GM18858 (cell line): Measurements from ENCODE around the gene TRIM33.

Experiments used
- ATAC-seq: cut with Tn5 transposase; IDR thresholded peaks from one replicate; pipeline ENCODE4 v1.9.1; 2021; ENCODE audit not compliant: unreplicated experiment

Gene TRIM33

GRCh38 chr1:114511032-114511785, at the start of gene TRIM33:
TSS of gene TRIM33 (minus strand) at chr1:114511203. CDS start at chr1:114511076, 127 bp downstream.
- ATAC-seq, result peak; percentile 59

- peak; percentile 52 for ATAC-seq
Observed at GRCh38 chr1:114559356-114559755, 48.4 kb upstream of the TRIM33 start.

GRCh38 chr1:114558544-114558943, 47.5 kb upstream of the TRIM33 start:
- no peak for ATAC-seq

- ATAC-seq, result no peak
Observed at GRCh38 chr1:114554577-114554976, 43.6 kb upstream of the TRIM33 start.

GRCh38 chr1:114552106-114552639, 41.2 kb upstream of the TRIM33 start:
- no peak for ATAC-seq

- no peak for ATAC-seq
Observed at GRCh38 chr1:114551400-114551799, 40.4 kb upstream of the TRIM33 start.

- no peak for ATAC-seq
Observed at GRCh38 chr1:114550336-114550735, 39.3 kb upstream of the TRIM33 start.

- ATAC-seq, result no peak
Observed at GRCh38 chr1:114549137-114549536, 38.1 kb upstream of the TRIM33 start.

- ATAC-seq, result no peak
Observed at GRCh38 chr1:114547076-114547475, 36.1 kb upstream of the TRIM33 start.

- no peak for ATAC-seq
Observed at GRCh38 chr1:114545796-114546195, 34.8 kb upstream of the TRIM33 start.

- ATAC-seq, result no peak
Observed at GRCh38 chr1:114545315-114545714, 34.3 kb upstream of the TRIM33 start.

GRCh38 chr1:114540821-114541220, 29.8 kb upstream of the TRIM33 start:
- ATAC-seq, result no peak

- ATAC-seq, result no peak
Observed at GRCh38 chr1:114540272-114540671, 29.3 kb upstream of the TRIM33 start.

- no peak for ATAC-seq
Observed at GRCh38 chr1:114536043-114536442, 25.0 kb upstream of the TRIM33 start.

GRCh38 chr1:114535401-114535800, 24.4 kb upstream of the TRIM33 start:
- no peak for ATAC-seq

GRCh38 chr1:114531094-114531493, 20.1 kb upstream of the TRIM33 start:
- ATAC-seq, result no peak

- no peak for ATAC-seq
Observed at GRCh38 chr1:114530224-114530623, 19.2 kb upstream of the TRIM33 start.

- ATAC-seq, result no peak
Observed at GRCh38 chr1:114524944-114525343, 13.9 kb upstream of the TRIM33 start.

GRCh38 chr1:114522264-114522575, 11.2 kb upstream of the TRIM33 start:
- ATAC-seq, result no peak

- no peak for ATAC-seq
Observed at GRCh38 chr1:114521396-114522263, 10.6 kb upstream of the TRIM33 start.

GRCh38 chr1:114517348-114517747, 6.3 kb upstream of the TRIM33 start:
- no peak for ATAC-seq
